HepG2 (cell line): Measurements from ENCODE around the gene STRADA. TPM values are rescaled to one million over a fixed set of nuclear protein-coding genes. Genes with fewer than 3 reads are reported as not detected.
A peak's percentile ranks its signal among the peaks of the same experiment; 100 is the strongest.

Source experiments
- ATAC-seq: fragments of 200-7000 bp; cut with Tn5 transposase; 3 replicates; pipeline ENCODE4 v1.9.1; 2020; ENCODE audit warnings: mild to moderate bottlenecking, moderate library complexity
- BruUV-seq: library from RNA; stranded (reverse); fragments of 400-500 nt; replicated peaks from 2 replicates; lab custom pipeline; 2021; lab: Mats Ljungman, UMichigan
- CTCF ChIA-PET: fragments of 300-600 bp; formaldehyde crosslinking; extraction: SDS; loops from one replicate; lab custom pipeline; 2021; ENCODE audit warnings: low total read pairs, inconsistent platforms, low intra/inter-chr PET ratio; lab: Yijun Ruan, JAX
- POLR2A ChIA-PET: fragments of 350-600 bp; sonication (Branson Sonifier 250); formaldehyde crosslinking; loops from one replicate; lab custom pipeline; 2020; ENCODE audit warnings: antibody characterized with exemption, inconsistent platforms; lab: Yijun Ruan, JAX
- DNase-seq: peaks from one replicate; pipeline ENCODE4 v3.0.0-alpha.2; 2015; ENCODE audit warnings: low spot score
- FAIRE-seq: peaks from 3 replicates; lab custom pipeline; 2011; peaks lifted over from hg19 to GRCh38; lab: Jason Lieb, UNC
- H2AFZ ChIP-seq: one replicate; pipeline ENCODE4 v1.6.1; 2011; ENCODE audit warnings: low read length, inconsistent platforms
- H3K27ac ChIP-seq: fragments of 300-600 bp; 3 replicates; pipeline ENCODE4 v1.8.0; 2011; ENCODE audit warnings: mixed run types, mild to moderate bottlenecking, mixed read lengths, low read length, inconsistent platforms; ENCODE audit not compliant: insufficient read depth; ENCODE audit errors: extremely low read length
- H3K27me3 ChIP-seq, 2 experiments: fragments of 200-600 bp in 1 of 2; 2 replicates in 1 of 2; 3 replicates in 1 of 2; pipeline versions ENCODE4 v1.6.0 to v1.8.0; 2011; ENCODE audit warnings: low read length in 2 of 2, mild to moderate bottlenecking in 2 of 2, moderate library complexity in 2 of 2, inconsistent platforms in 1 of 2; ENCODE audit not compliant: insufficient read depth in 2 of 2, control insufficient read depth in 1 of 2
- H3K36me3 ChIP-seq, 2 experiments: fragments of 200-600 bp in 1 of 2; replicated peaks in 1 of 2; 2 replicates in 1 of 2; 3 replicates in 1 of 2; pipeline versions ENCODE4 v1.5.1 to v1.8.0; 2011; ENCODE audit warnings: low read length in 2 of 2, inconsistent platforms in 1 of 2; ENCODE audit not compliant: insufficient read depth in 2 of 2, control insufficient read depth in 1 of 2
- H3K4me1 ChIP-seq: 2 replicates; pipeline ENCODE4 v1.5.1; 2012; ENCODE audit warnings: low read length, inconsistent platforms; ENCODE audit not compliant: insufficient read depth
- H3K4me2 ChIP-seq: 2 replicates; pipeline ENCODE4 v1.6.0; 2011; ENCODE audit warnings: low read depth, low read length, inconsistent platforms
- H3K4me3 ChIP-seq, 3 experiments: fragments of 200-600 bp in 1 of 3; sonication (generic), shearing (Covaris generic) in 1 of 3; replicated peaks in 1 of 3; 2 replicates each; pipeline ENCODE4 v1.5.1; 2011 to 2016; ENCODE audit warnings: low read length in 3 of 3, inconsistent platforms in 2 of 3, low read depth in 2 of 3, mild to moderate bottlenecking in 2 of 3, control low read depth in 1 of 3, mixed read lengths in 1 of 3; ENCODE audit not compliant: insufficient read depth in 1 of 3
- H3K79me2 ChIP-seq: one replicate; pipeline ENCODE4 v1.6.1; 2011; ENCODE audit warnings: low read length, inconsistent platforms; ENCODE audit not compliant: insufficient read depth
- H3K9ac ChIP-seq: 2 replicates; pipeline ENCODE4 v1.6.0; 2011; ENCODE audit warnings: mild to moderate bottlenecking, low read depth, low read length, inconsistent platforms; ENCODE audit not compliant: insufficient read depth
- H3K9me3 ChIP-seq: 2 replicates; pipeline ENCODE4 v1.5.1; 2012; ENCODE audit warnings: mild to moderate bottlenecking, low read length
- H4K20me1 ChIP-seq: 2 replicates; pipeline ENCODE4 v1.6.0; 2011; ENCODE audit warnings: inconsistent platforms, mild to moderate bottlenecking, low read length, moderate library complexity; ENCODE audit not compliant: insufficient read depth
- HOXA7 ChIP-seq: sonication (generic); formaldehyde crosslinking; IDR thresholded peaks from 2 replicates; pipeline ENCODE4 v1.8.1; 2022; ENCODE audit warnings: mild to moderate bottlenecking, missing genetic modification reagents, moderate library complexity
- MAZ ChIP-seq, 2 experiments: sonication (generic) in 1 of 2; formaldehyde crosslinking in 1 of 2; IDR thresholded peaks; 2 replicates each; pipeline versions ENCODE4 v1.5.0 to v1.6.1; 2012 to 2020; ENCODE audit warnings: low read depth in 2 of 2, mild to moderate bottlenecking in 2 of 2, borderline replicate concordance in 1 of 2, improper control_type of control experiment in 1 of 2, low read length in 1 of 2, missing genetic modification reagents in 1 of 2, moderate library complexity in 1 of 2
- RARG ChIP-seq: sonication (generic); formaldehyde crosslinking; IDR thresholded peaks from 2 replicates; pipeline ENCODE4 v1.4.0; 2020; ENCODE audit warnings: low read depth, mild to moderate bottlenecking, missing genetic modification reagents
- TOPORS ChIP-seq: sonication (generic); formaldehyde crosslinking; IDR thresholded peaks from 2 replicates; pipeline ENCODE4 v1.8.0; 2023; ENCODE audit warnings: mild to moderate bottlenecking, missing genetic modification reagents
- ZC3H4 ChIP-seq: sonication (generic); formaldehyde crosslinking; IDR thresholded peaks from 2 replicates; pipeline ENCODE4 v1.4.0; 2020; ENCODE audit warnings: missing genetic modification reagents, borderline replicate concordance
- ZNF136 ChIP-seq: sonication (generic); formaldehyde crosslinking; IDR thresholded peaks from 2 replicates; pipeline ENCODE4 v1.8.1; 2022; ENCODE audit warnings: low read depth, mild to moderate bottlenecking, moderate library complexity, missing genetic modification reagents
- ZNF263 ChIP-seq: sonication (generic); formaldehyde crosslinking; IDR thresholded peaks from 2 replicates; pipeline ENCODE4 v1.4.0; 2020; ENCODE audit warnings: missing genetic modification reagents
- ZNF343 ChIP-seq: sonication (generic); formaldehyde crosslinking; IDR thresholded peaks from 2 replicates; pipeline ENCODE4 v1.4.0; 2020; ENCODE audit warnings: mild to moderate bottlenecking, missing genetic modification reagents
- ZNF747 ChIP-seq: sonication (generic); formaldehyde crosslinking; IDR thresholded peaks from 2 replicates; pipeline ENCODE4 v1.8.1; 2023; ENCODE audit warnings: missing genetic modification reagents, mild to moderate bottlenecking, borderline replicate concordance
- ZNF891 ChIP-seq: sonication (generic); formaldehyde crosslinking; IDR thresholded peaks from 2 replicates; pipeline ENCODE4 v1.5.0; 2020; ENCODE audit warnings: mild to moderate bottlenecking, missing genetic modification reagents
- WGBS: methylation state at CpG from one replicate; pipeline ENCODE4 v1.1.6; 2017; ENCODE audit warnings: low lambda C conversion rate; 5-methylcytosine and 5-hydroxymethylcytosine counted together
- in situ Hi-C: cut with HindIII; loops from 2 replicates; pipeline ENCODE4 v1.10.0; 2017; ENCODE audit warnings: low pct_unique_long_range_greater_than_20kb; ENCODE audit not compliant: extremely low pct_ligation_motif_present
- intact Hi-C: fragments of 100-400 bp; cut with micrococcal nuclease; formaldehyde crosslinking; loops from one replicate; pipeline ENCODE4 v1.10.0; 2022; ENCODE audit not compliant: unreplicated experiment
- polyA plus RNA-seq, 8 experiments: library from polyadenylated mRNA; depleted of rRNA in 3 of 8; stranded (reverse) in 7 of 8; unstranded in 1 of 8; fragments of >200 nt; fragmentation: Illumina TruSeq in 4 of 8; extraction: Trizol in 4 of 8; gene quantifications; 2 replicates each; pipeline versions ENCODE4 v1.2.1 to v1.2.3, GENCODE V29; 2011 to 2016; ENCODE audit warnings: low read depth in 4 of 8, missing spikeins in 1 of 8, mixed read lengths in 1 of 8; ENCODE audit not compliant: insufficient read depth in 1 of 8
- total RNA-seq, 5 experiments: library from RNA; depleted of rRNA; stranded (reverse); fragments of >200 nt; fragmentation: Illumina TruSeq; extraction: Trizol; gene quantifications; 2 replicates each; pipeline ENCODE4 v1.2.3, GENCODE V29; 2016; ENCODE audit warnings: low read depth in 1 of 5
- TF ChIP-seq, protein P1 (sequence below): sonication (generic); formaldehyde crosslinking; conservative IDR thresholded peaks from 2 replicates; pipeline ENCODE4 v1.8.0; 2022; ENCODE audit warnings: low read depth, missing genetic modification reagents
- TF ChIP-seq, protein P2 (sequence below): sonication (generic); formaldehyde crosslinking; IDR thresholded peaks from 2 replicates; pipeline ENCODE4 v1.5.0; 2020; ENCODE audit warnings: missing genetic modification reagents

STRADA gene
- total and polyA plus RNA-seq, 2 of the 13 experiments (the other 11 are each of a cell fraction or from before 2014, with no cell fraction given), result 17.6 to 17.9 TPM

DNA sequence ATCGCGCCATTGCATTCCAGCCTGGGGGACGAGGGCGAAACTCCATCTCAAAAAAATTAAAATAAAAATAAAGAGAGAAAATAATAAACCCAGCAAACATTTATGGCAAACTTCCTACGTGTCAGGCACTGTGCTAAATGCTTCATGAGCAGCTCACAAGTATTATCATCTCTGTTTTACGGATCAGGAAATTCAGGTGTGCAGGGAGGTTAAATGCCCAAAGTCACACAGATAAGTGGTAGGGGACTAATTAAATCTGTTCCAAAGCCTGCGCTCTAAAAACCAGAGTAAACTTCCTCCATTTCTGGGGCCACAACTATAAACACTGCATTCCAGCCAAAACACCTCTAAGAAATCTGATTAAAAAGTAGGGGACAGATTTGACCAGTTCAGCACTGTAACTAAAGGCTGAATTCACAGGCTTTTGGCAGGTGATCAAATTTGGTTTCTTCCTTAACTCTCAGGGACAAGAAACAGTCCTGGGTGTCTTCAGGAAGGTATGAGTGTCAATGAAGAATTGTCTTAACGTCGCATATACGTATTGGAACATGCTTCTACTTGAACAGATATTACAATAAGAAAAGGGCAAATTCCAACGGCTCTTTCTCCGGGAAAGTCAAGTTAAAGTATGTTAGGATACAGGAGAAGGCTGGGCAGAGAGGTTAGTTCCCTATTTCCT, 996 bp downstream of the STRADA start:
- H2AFZ ChIP-seq, result peak overlapping the region; percentile 57
- no peaks in the 10 kb centered on the region for H4K20me1 ChIP-seq
- peak overlapping the region; percentile 84 for H3K27ac ChIP-seq
- peak overlapping the region; percentile 93 for H3K9ac ChIP-seq
- peaks cover 14% of the 10 kb centered on the region for H3K4me1 ChIP-seq
- H3K9me3 ChIP-seq, result no peaks in the 10 kb centered on the region
- H3K79me2 ChIP-seq, result peaks cover 12% of the 10 kb centered on the region
- TSS peak; percentile 65 for BruUV-seq
- no peak for DNase-seq
- in situ Hi-C loops, result no loop called here
- peaks cover 1 to 2% of the 10 kb centered on the region in 2 experiments; a peak in 3 of 5 replicates for H3K36me3 ChIP-seq
- H3K27me3 ChIP-seq, result no peaks in the 10 kb centered on the region; a peak in 1 of 5 replicates
- ChIA-PET POLR2A (interaction anchor here (0.7 to 4.8 kb wide), 3 partner anchors 10 to 119 kb away, joined by 3 to 77 read pairs (median 9); partner anchors contain the start of genes CCDC47, DDX42 and MAP3K3), CTCF (no interaction called here)
- ATAC-seq, result no peak; the same call in none of the 3 replicates
- WGBS, result 22% methylated on average over 12 of the region's 12 CpGs
- H3K4me2 ChIP-seq, result peak overlapping the region; percentile 72
- peak overlapping the region; percentile 75 to 99 (median 92) for H3K4me3 ChIP-seq
- no peak for FAIRE-seq
- TF ChIP-seq ZNF343, result no peak
- peak; percentile 39; the same call in 1 of the 2 replicates for TF ChIP-seq ZNF136
- TF ChIP-seq ZNF891 (CRISPR knock-in tag), result no peak
- TF ChIP-seq TOPORS (CRISPR knock-in tag), result no peak
- TF ChIP-seq HOXA7 (CRISPR knock-in tag), result no peak
- TF ChIP-seq, protein P1, sequence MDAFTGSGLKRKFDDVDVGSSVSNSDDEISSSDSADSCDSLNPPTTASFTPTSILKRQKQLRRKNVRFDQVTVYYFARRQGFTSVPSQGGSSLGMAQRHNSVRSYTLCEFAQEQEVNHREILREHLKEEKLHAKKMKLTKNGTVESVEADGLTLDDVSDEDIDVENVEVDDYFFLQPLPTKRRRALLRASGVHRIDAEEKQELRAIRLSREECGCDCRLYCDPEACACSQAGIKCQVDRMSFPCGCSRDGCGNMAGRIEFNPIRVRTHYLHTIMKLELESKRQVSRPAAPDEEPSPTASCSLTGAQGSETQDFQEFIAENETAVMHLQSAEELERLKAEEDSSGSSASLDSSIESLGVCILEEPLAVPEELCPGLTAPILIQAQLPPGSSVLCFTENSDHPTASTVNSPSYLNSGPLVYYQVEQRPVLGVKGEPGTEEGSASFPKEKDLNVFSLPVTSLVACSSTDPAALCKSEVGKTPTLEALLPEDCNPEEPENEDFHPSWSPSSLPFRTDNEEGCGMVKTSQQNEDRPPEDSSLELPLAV (CRISPR knock-in tag), result no peak
- 0 out of 2 replicates have a peak, but pooled peaks have one; percentile 38 for TF ChIP-seq ZNF747 (CRISPR knock-in tag)
- no peak for TF ChIP-seq ZNF263 (CRISPR knock-in tag)
- TF ChIP-seq, protein P2, sequence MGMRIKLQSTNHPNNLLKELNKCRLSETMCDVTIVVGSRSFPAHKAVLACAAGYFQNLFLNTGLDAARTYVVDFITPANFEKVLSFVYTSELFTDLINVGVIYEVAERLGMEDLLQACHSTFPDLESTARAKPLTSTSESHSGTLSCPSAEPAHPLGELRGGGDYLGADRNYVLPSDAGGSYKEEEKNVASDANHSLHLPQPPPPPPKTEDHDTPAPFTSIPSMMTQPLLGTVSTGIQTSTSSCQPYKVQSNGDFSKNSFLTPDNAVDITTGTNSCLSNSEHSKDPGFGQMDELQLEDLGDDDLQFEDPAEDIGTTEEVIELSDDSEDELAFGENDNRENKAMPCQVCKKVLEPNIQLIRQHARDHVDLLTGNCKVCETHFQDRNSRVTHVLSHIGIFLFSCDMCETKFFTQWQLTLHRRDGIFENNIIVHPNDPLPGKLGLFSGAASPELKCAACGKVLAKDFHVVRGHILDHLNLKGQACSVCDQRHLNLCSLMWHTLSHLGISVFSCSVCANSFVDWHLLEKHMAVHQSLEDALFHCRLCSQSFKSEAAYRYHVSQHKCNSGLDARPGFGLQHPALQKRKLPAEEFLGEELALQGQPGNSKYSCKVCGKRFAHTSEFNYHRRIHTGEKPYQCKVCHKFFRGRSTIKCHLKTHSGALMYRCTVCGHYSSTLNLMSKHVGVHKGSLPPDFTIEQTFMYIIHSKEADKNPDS (CRISPR knock-in tag), result no peak
- TF ChIP-seq MAZ (IDR thresholded peaks at IDR 0.05; ENCODE audit: borderline replicate concordance, low read depth, low read length), result no peak
- peak; percentile 24; the same call in 1 of the 2 replicates for TF ChIP-seq MAZ (CRISPR knock-in tag; IDR thresholded peaks at IDR 0.05; ENCODE audit: low read depth)
- TF ChIP-seq RARG (CRISPR knock-in tag), result no peak
- TF ChIP-seq ZC3H4, result no peak
- TF ChIP-seq, all 625 proteins: peak for 3
- intact Hi-C loops, result loop anchor here (1.0 to 2.0 kb wide), 3 partner anchors 33 to 190 kb away; partner anchors contain the start of genes CCDC47, DCAF7, FTSJ3 and PSMC5
